Right lobe of liver (tissue), 6 donors: Measurements from ENCODE around the gene COL17A1. TPM values are rescaled to one million over a fixed set of nuclear protein-coding genes. Genes with fewer than 3 reads are reported as not detected.

ENCODE experiments used
- ATAC-seq, 4 donors: fragments of 200-7000 bp; cut with Tn5 transposase; one replicate each; pipeline ENCODE4 v1.9.1; 2020; ENCODE audit warnings: mild to moderate bottlenecking in 4 of 4, moderate library complexity in 4 of 4
- DNase-seq, 3 donors: peaks; one replicate each; pipeline ENCODE4 v3.0.0-alpha.2; 2020
- H3K27ac ChIP-seq, 3 donors: fragments of 200-600 bp; one replicate each; pipeline ENCODE4 v1.8.0; 2022
- H3K27me3 ChIP-seq, 2 donors: fragments of 200-600 bp; one replicate each; pipeline ENCODE4 v1.8.0; 2022
- H3K36me3 ChIP-seq, 4 donors: fragments of 200-600 bp; sonication (generic) in 1 of 4; one replicate each; pipeline versions ENCODE4 v1.5.1 to v1.8.0; 2017 to 2022; ENCODE audit warnings: control low read depth in 1 of 4
- H3K4me1 ChIP-seq, 4 donors: fragments of 200-600 bp; sonication (generic) in 1 of 4; one replicate each; pipeline versions ENCODE4 v1.5.1 to v1.8.0; 2017 to 2022; ENCODE audit warnings: control low read depth in 1 of 4
- H3K4me3 ChIP-seq, 3 donors: fragments of 200-600 bp; one replicate each; pipeline ENCODE4 v1.8.0; 2022
- H3K9me3 ChIP-seq, 4 donors: fragments of 200-600 bp; sonication (generic) in 1 of 4; one replicate each; pipeline versions ENCODE4 v1.5.1 to v1.8.0; 2017 to 2022; ENCODE audit warnings: control low read depth in 1 of 4
- POLR2A ChIP-seq: fragments of 450-650 bp; IDR thresholded peaks from one replicate; pipeline ENCODE4 v1.6.1; 2017; ENCODE audit warnings: antibody characterized with exemption, mild to moderate bottlenecking
- WGBS: methylation state at CpG from one replicate; pipeline ENCODE4 v1.1.6; 2018; ENCODE audit warnings: low coverage, low lambda C conversion rate; ENCODE audit not compliant: insufficient coverage; ENCODE audit errors: missing lambda C conversion rate; 5-methylcytosine and 5-hydroxymethylcytosine counted together
- intact Hi-C, 2 donors: fragments of 100-400 bp; cut with DNase I; formaldehyde crosslinking; loops; one replicate each; pipeline versions ENCODE4 v1.11.2 to v1.14.1; 2022
- total RNA-seq, 6 experiments: library from RNA; depleted of rRNA in 2 of 6; stranded (reverse); fragments of >200 nt in 2 of 6; fragmentation: NEBNext Ultra II Directional in 3 of 6; extraction: Animal tissue kit (Norgen Biotek cat#: 25700) in 3 of 6; gene quantifications; one replicate each; pipeline versions ENCODE4 v1.1.0 to v1.2.4, GENCODE V29; 2016 to 2023
- TF ChIP-seq, protein P1 (sequence below), 4 donors: fragments of 200-600 bp in 3 of 4; fragments of 450-650 bp in 1 of 4; IDR thresholded peaks; one replicate each; pipeline versions ENCODE4 v1.5.1 to v1.8.0; 2016 to 2022; ENCODE audit warnings: antibody characterized with exemption in 4 of 4, mild to moderate bottlenecking in 2 of 4
- donor health status: DM: no; HTN: yes; CAD: no.
- donor health status: DM: no; HTN: no; CAD: no.
- donor health status: DM: no; HTN: no; CAD: no.
- donor health status: DM: no; HTN: yes; CAD: no.
- donor health status: DM: no; HTN: yes; CAD: no.

The COL17A1 gene
- total RNA-seq, 6 experiments from 2014 or later, result 0.11 to 0.12 TPM; not detected in 4

DNA sequence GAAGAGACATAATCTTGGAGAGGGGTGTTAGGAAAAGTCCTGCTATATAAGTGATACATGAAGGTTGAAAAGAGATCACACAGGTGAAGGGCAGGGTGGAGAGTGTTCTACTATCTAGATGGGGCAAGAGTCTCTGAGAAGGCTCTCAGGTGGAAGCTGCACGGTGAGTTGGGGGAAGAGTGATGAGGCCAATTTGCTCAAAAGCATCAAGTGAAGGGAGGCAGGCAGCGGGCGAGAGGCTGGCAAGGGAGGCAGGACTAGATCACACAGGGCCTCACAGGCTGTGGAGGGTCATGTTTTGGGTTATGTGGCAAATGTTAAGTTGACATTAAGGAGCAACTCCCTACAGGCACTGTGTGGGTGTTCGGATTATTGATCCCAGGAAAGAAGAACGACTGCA is 2.6 kb upstream of the COL17A1 start:
- H3K27me3 ChIP-seq, result no peaks in the 10 kb centered on the region
- H3K27ac ChIP-seq, result no peak overlapping the region
- intact Hi-C loops, result no loop called here
- no peaks in the 10 kb centered on the region for H3K36me3 ChIP-seq
- H3K4me3 ChIP-seq, result no peak overlapping the region
- no peak for ATAC-seq
- H3K4me1 ChIP-seq, result no peaks in the 10 kb centered on the region
- no peaks in the 10 kb centered on the region for H3K9me3 ChIP-seq
- no peak for TF ChIP-seq POLR2A
- TF ChIP-seq, protein P1, sequence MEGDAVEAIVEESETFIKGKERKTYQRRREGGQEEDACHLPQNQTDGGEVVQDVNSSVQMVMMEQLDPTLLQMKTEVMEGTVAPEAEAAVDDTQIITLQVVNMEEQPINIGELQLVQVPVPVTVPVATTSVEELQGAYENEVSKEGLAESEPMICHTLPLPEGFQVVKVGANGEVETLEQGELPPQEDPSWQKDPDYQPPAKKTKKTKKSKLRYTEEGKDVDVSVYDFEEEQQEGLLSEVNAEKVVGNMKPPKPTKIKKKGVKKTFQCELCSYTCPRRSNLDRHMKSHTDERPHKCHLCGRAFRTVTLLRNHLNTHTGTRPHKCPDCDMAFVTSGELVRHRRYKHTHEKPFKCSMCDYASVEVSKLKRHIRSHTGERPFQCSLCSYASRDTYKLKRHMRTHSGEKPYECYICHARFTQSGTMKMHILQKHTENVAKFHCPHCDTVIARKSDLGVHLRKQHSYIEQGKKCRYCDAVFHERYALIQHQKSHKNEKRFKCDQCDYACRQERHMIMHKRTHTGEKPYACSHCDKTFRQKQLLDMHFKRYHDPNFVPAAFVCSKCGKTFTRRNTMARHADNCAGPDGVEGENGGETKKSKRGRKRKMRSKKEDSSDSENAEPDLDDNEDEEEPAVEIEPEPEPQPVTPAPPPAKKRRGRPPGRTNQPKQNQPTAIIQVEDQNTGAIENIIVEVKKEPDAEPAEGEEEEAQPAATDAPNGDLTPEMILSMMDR (IDR thresholded peaks at IDR 0.05), result no peak
- DNase-seq, result no peak
- 83% methylated on average over 4 of the region's 5 CpGs for WGBS

DNA sequence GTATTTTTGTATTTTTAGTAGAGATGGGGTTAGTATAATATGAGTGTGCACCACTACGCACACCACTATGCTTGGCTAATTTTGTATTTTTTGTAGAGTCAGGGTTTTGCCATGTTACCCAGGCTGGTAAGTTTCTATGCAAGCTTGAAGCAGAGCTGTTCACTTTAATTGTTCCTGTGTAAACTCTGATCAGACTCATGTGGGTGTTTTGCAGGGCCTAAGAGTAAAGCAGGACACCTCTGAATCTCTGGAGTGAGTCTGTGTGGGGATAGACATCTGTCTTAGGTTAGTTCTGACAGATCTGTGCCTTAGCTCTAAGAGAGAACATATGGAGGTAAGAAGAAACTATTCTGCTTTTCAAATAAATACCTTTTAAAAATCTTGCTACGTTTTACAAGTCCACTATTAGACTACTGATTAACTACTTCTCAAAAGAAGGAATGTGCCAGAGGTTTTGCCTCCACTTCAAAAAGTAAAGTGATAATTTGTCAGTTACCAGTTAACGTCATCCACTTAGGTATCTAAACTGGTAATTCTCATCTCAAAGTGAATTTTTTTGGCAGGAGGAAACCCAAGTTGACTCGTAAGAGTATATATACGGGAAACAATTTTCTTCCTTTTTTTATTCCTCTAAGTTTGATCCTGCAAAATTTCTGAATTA is 1.1 kb downstream of the COL17A1 start:
- WGBS, result 78% methylated on average over 5 of the region's 5 CpGs
- DNase-seq (no peak), ATAC-seq (no peak)
- no peak for TF ChIP-seq POLR2A
- TF ChIP-seq, protein P1 (IDR thresholded peaks at IDR 0.05), result no peak
- no peaks in the 10 kb centered on the region for H3K4me1 ChIP-seq
- H3K27me3 ChIP-seq, result no peaks in the 10 kb centered on the region
- intact Hi-C loops, result no loop called here
- no peaks in the 10 kb centered on the region for H3K36me3 ChIP-seq
- no peak overlapping the region for H3K4me3 ChIP-seq
- no peak overlapping the region for H3K27ac ChIP-seq
- no peaks in the 10 kb centered on the region for H3K9me3 ChIP-seq

DNA sequence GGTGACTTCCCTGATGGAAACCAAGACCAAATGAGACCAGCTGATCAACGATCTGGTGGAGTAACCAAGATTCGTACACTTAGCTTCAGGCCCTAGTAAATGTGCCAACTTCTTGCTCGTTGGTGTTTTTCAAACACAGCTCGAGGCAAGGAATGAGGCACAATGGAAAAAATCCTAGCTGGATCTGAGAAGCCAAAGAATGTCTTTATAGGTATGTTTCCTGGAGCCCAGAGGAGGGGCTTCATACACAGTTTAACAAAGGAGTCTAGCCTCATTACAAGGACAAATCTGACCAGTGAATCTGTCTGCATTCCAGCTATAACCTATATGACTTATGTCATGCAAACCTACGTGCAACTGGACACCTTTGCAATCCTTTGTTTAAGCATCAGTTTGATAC is 3.7 kb downstream of the COL17A1 start:
- Histone ChIP-seq H3K4me1 (no peaks in the 10 kb centered on the region), H3K9me3 (no peaks in the 10 kb centered on the region), H3K27me3 (no peaks in the 10 kb centered on the region), H3K4me3 (no peak overlapping the region), H3K27ac (no peak overlapping the region), H3K36me3 (no peaks in the 10 kb centered on the region)
- ATAC-seq (no peak), DNase-seq (no peak)
- intact Hi-C loops, result no loop called here
- WGBS, result 75% methylated on average over 5 of the region's 5 CpGs
- TF ChIP-seq POLR2A, result no peak
- TF ChIP-seq, protein P1 (IDR thresholded peaks at IDR 0.05), result no peak

DNA sequence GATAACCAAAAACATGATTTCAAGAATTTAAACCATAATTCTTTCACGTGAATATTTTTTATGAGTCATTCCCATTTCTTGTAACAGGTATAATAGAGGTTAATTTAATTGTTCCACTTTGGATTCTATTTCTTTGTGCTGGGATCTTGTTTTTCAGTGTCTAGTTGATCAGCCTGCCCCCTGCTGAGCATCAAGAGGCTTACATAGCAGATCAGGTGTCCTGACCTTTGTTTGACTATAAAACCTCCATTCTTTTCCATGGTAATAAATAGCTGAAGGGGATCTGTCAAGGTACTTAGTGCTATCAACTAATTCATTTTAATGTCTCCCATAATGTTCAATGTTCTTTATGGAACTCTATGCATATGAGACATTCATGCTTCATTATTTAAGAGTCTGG is 4.9 kb downstream of the COL17A1 start:
- Histone ChIP-seq H3K4me3 (no peak overlapping the region), H3K4me1 (no peaks in the 10 kb centered on the region), H3K27me3 (no peaks in the 10 kb centered on the region), H3K27ac (no peak overlapping the region), H3K36me3 (no peaks in the 10 kb centered on the region), H3K9me3 (no peaks in the 10 kb centered on the region)
- TF ChIP-seq POLR2A, result no peak
- TF ChIP-seq, protein P1 (IDR thresholded peaks at IDR 0.05), result peak; percentile 27 to 52 (median 40)
- intact Hi-C loops, result no loop called here
- no peak for DNase-seq
- ATAC-seq, result peak; percentile 52 to 61 (median 56)
- 32% methylated on average over 1 of the region's 1 CpG for WGBS
